HG03175 (cell line): ENCODE data around the gene GTF2E1.
"Not testable (repeated sequence)": the region's sequence is repeated elsewhere in the genome, so short reads cannot be mapped to it uniquely, and the experiment has no call there.

ENCODE experiments used
- ATAC-seq: cut with Tn5 transposase; IDR thresholded peaks from one replicate; pipeline ENCODE4 v1.9.1; 2021; ENCODE audit warnings: mild to moderate bottlenecking, moderate library complexity; ENCODE audit not compliant: unreplicated experiment

Gene GTF2E1

DNA sequence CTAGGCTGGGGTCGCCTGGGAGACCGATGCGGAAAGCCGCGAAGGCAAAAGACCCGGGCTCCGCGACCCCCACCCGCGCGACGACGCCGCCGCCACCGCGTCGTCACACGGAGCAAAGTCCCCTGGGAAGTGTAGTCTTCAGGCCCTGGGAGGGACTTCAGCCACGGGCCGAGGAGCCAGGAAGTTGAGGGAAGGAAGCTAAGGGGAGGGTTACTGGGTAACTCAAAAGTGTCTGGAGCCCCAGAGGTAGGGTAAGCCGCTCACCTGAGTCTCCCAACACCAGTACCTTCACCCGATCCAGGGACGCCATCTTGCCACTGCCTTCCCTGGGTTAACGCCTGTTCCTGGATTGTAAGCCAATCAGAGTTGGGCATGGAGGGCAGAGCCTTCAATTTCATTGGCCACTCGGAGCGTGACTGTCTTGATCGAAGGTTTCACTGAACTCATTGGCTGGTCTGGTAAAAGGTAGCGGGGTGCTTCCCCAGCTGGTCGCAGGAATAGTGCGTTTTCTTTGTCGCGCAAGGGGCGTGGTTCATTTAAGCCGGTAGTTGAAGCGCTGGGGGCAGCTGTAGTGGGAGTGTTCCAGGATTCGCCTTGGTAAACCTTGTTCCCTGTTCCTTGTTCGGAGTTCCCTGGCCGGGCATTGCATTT lies at the start of gene GTF2E1, which contains the start of gene RABL3:
Gene GTF2E1 (plus strand): TSS at position 547 of the 651 bp plus-strand sequence. CDS start 7,809 bp downstream, outside the sequence.
Gene RABL3 (minus strand): TSS at position 319 of the 651 bp plus-strand sequence. CDS start 9 bp downstream, at position 310.
- peak; percentile 99 for ATAC-seq

GRCh38 chr3:120693439-120694171 lies 48.9 kb upstream of the GTF2E1 start:
- ATAC-seq = no peak

GRCh38 chr3:120699333-120699732 lies 43.2 kb upstream of the GTF2E1 start:
- ATAC-seq = no peak

DNA sequence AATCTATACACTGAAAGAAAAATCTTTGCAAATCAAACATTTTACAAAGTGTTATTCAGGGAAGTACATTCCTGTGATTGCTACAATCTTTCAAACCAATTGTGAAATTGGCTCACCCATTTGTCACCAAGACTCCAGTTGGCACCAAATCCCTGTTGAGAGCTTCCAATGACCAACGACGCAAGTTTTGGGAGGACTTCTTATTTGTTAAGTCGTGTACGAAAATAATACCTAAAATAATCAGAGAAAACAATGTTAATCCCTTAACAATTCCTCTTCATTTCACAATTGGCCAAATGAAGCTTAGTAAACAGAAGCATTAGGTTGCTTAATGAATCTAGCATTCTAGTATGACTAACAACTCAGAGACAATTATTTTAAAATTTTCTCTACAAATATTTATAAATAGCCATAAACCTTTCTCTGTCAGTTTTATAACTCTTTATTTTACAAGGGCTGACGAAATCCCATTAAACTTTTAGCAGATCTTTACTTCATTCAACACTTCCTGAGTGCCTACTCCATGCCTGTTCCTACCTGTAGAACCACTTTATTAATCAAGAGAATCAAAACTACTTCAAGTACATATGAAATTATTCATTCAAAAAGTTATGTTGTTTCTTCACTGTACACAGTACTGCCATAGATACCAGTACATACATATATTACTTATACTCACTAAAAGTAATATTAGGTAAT lies 36.5 kb upstream of the GTF2E1 start:
- no peak for ATAC-seq

GRCh38 chr3:120706950-120707349 lies 35.6 kb upstream of the GTF2E1 start:
- ATAC-seq = no peak

GRCh38 chr3:120708408-120708807 lies 34.1 kb upstream of the GTF2E1 start:
- peak; percentile 74 for ATAC-seq

GRCh38 chr3:120710369-120710768 lies 32.2 kb upstream of the GTF2E1 start:
- no peak for ATAC-seq

GRCh38 chr3:120713262-120713661 lies 29.3 kb upstream of the GTF2E1 start:
- ATAC-seq = no peak

- ATAC-seq = not testable (repeated sequence)
These were observed 23.2 kb upstream of the GTF2E1 start for GRCh38 chr3:120719167-120719834.

GRCh38 chr3:120726791-120727190 lies 15.8 kb upstream of the GTF2E1 start:
- ATAC-seq = no peak

GRCh38 chr3:120730576-120731542 lies 11.7 kb upstream of the GTF2E1 start:
- no peak for ATAC-seq

DNA sequence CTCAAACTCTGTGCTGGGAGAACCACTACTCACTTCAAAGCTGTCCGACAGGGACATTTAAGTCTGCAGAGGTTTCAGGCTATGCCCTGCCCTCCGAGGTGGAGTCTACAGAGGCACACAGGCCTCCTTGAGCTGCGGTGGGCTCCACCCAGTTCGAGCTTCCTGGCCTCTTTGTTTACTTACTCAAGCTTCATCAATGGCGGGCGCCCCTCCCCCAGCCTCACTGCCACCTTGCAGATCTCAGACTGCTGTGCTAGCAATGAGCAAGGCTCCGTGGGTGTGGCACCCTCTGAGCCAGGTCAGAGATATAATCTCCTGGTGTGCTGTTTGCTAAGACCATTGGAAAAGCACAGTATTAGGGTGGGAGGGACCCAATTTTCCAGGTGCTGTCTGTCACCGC lies 4.5 kb upstream of the GTF2E1 start:
- not testable (repeated sequence) for ATAC-seq

GRCh38 chr3:120741320-120741719 lies 1.2 kb upstream of the GTF2E1 start:
- no peak for ATAC-seq

DNA sequence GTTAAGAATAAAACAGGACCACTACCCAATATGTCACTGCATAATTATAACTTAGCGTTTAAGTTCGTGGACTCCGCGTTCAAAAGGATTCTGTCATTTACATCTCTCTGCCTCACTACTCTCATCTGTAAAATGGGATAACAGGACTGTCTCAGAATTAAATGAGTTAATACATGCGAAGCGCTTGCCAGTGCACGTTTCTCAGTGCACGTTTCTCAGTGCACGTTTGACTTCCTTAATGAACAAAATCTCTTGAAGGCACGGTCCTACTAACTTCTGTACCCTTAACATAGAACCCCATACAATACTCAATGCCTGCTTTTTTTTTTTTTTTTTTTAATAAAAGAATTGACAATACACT lies 727 bp upstream of the GTF2E1 start:
- ATAC-seq = peak; percentile 21

- peak; percentile 19 for ATAC-seq
These were observed 363 bp downstream of the GTF2E1 start for GRCh38 chr3:120742849-120743365.

DNA sequence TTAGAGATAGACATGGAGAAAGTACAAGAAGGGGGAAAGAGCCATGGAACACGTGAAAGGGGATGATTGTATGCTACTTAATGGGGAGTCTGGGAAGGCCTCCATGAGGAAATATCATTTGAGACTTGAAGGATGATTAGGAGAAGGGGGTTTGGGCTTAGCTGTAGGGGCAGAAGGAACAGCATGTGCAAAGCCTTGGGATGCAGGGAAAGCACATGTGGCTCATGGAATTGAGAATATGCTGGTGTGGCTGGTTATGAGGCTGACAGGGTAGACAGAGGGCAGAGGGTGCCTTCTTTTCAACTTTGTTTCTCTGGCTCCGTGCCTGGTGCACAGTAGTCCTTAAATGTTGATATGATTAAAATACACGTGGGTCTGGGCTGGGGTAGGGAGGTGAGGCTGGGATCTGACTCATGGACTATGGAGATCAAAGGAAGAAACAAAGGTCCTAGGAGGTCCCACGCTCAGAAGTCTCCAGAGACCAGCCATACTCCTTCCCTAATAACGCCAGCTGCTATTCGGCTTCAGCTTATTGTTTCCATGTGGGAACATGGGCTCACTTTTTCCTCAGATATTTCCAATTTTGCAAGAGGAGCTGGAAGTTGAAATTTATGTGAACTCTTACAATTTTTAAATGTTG lies 1.1 kb downstream of the GTF2E1 start:
- ATAC-seq = no peak

DNA sequence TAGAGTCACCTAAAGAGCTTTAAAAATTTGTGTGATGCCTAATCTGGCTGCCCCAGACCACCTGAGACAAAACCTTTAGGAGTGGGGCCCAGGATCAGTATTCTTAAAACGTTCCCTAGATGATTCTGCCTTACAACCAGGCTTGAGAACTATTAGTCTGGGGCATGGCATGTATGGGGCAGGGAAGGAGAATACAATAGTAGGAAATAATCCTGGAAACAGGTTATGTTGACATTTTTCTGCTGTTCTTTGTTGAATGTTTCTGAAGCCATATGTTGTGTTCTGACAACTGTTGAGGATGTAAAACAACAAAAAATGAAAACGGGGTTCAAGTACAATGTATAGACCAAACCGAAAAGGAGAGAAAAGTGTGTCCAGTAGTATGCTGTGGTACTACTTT lies 2.9 kb downstream of the GTF2E1 start:
- ATAC-seq = no peak

- peak; percentile 51 for ATAC-seq
These were observed 7.3 kb downstream of the GTF2E1 start for GRCh38 chr3:120749843-120750242.

- ATAC-seq = no peak
These were observed 9.7 kb downstream of the GTF2E1 start for GRCh38 chr3:120752230-120752629.
